ENCODE measurements around the gene TRIM66. TPM values are rescaled to one million over a fixed set of nuclear protein-coding genes. Genes with fewer than 3 reads are reported as not detected.

Gene TRIM66
- total and polyA plus RNA-seq, 9 of the 15 experiments (the other 6 are each of a cell fraction or from before 2014, with no cell fraction given), result 1.1 to 7.3 (median 4.9) TPM

DNA sequence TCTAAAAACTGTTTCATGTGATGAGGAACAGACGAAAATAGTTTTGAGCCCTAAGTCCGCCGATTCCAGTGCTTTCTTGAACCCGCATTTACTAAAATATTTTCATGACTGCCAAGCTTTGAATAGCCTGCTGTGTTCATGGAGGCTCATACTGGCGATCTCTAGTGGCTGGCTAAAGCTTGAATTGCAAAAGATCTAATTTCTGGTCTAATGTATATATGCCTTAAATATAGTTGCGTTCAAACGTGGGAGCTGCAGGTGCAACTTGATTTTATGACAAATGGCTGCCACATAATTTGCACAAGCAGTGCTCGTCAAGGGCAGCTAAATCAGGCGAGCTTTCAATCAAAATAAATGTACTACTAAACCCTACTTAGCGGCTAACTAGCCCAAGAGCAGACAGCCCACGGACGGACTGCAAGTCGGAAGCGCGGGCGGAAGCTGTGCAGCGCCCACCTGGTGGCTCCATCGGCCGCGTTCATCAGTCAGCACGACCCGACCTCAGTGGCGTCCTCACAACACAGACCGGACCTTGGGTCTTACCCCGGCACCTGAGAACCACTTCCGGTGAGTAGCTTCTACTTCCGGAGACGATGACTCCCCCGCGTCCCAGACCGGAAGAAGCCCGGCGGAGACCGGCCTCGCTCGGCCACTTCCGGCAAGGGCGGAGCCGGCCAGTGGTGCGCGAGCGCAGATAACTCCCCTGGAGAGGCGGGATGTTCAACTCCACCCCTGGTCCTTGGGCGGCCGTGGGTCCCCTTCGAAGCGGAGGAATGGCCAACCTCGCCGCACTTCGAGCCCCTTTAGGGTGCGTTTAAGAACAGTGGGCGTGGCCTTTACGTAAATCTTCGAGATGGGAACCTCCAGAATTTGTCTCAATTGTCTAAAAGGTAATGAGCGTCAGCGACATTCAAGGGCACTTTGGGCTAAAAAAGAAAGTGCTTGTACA, 6.2 kb upstream of the TRIM66 start (continued):
- TF ChIP-seq, protein P1, sequence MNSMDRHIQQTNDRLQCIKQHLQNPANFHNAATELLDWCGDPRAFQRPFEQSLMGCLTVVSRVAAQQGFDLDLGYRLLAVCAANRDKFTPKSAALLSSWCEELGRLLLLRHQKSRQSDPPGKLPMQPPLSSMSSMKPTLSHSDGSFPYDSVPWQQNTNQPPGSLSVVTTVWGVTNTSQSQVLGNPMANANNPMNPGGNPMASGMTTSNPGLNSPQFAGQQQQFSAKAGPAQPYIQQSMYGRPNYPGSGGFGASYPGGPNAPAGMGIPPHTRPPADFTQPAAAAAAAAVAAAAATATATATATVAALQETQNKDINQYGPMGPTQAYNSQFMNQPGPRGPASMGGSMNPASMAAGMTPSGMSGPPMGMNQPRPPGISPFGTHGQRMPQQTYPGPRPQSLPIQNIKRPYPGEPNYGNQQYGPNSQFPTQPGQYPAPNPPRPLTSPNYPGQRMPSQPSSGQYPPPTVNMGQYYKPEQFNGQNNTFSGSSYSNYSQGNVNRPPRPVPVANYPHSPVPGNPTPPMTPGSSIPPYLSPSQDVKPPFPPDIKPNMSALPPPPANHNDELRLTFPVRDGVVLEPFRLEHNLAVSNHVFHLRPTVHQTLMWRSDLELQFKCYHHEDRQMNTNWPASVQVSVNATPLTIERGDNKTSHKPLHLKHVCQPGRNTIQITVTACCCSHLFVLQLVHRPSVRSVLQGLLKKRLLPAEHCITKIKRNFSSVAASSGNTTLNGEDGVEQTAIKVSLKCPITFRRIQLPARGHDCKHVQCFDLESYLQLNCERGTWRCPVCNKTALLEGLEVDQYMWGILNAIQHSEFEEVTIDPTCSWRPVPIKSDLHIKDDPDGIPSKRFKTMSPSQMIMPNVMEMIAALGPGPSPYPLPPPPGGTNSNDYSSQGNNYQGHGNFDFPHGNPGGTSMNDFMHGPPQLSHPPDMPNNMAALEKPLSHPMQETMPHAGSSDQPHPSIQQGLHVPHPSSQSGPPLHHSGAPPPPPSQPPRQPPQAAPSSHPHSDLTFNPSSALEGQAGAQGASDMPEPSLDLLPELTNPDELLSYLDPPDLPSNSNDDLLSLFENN (IDR thresholded peaks at IDR 0.05; ENCODE audit: low read depth in 2 of 2, low read length in 2 of 2), result peak in 1 of 2 experiments; percentile 64; a peak in 1 of 4 replicates
- TF ChIP-seq, protein P2, sequence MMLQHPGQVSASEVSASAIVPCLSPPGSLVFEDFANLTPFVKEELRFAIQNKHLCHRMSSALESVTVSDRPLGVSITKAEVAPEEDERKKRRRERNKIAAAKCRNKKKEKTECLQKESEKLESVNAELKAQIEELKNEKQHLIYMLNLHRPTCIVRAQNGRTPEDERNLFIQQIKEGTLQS (IDR thresholded peaks at IDR 0.05), result peak; percentile 31; the same call in 1 of the 2 replicates
- TF ChIP-seq, protein P2 (CRISPR knock-in tag; conservative IDR thresholded peaks at IDR 0.05), result no peak
- TF ChIP-seq, protein P3, sequence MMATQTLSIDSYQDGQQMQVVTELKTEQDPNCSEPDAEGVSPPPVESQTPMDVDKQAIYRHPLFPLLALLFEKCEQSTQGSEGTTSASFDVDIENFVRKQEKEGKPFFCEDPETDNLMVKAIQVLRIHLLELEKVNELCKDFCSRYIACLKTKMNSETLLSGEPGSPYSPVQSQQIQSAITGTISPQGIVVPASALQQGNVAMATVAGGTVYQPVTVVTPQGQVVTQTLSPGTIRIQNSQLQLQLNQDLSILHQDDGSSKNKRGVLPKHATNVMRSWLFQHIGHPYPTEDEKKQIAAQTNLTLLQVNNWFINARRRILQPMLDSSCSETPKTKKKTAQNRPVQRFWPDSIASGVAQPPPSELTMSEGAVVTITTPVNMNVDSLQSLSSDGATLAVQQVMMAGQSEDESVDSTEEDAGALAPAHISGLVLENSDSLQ (IDR thresholded peaks at IDR 0.05), result peak; percentile 86
- TF ChIP-seq EWSR1 (IDR thresholded peaks at IDR 0.05; ENCODE audit: borderline replicate concordance, low read depth, partially characterized antibody) (peak; percentile 58), ZNF561 (CRISPR knock-in tag; conservative IDR thresholded peaks at IDR 0.05) (no peak), SLC30A9 (CRISPR knock-in tag; IDR thresholded peaks at IDR 0.05) (no peak), KAT2B (IDR thresholded peaks at IDR 0.05; ENCODE audit: low read depth, low read length) (peak; percentile 64), ZNF263 (CRISPR knock-in tag; IDR thresholded peaks at IDR 0.05; ENCODE audit: borderline replicate concordance) (no peak), OTX1 (CRISPR knock-in tag; IDR thresholded peaks at IDR 0.05) (peak; percentile 21; the same call in 1 of the 2 replicates), RBBP5 (IDR thresholded peaks at IDR 0.05; ENCODE audit: borderline replicate concordance, insufficient read depth, low read length, poor library complexity, severe bottlenecking) (peak; percentile 87), ZKSCAN3 (CRISPR knock-in tag; IDR thresholded peaks at IDR 0.05) (no peak), RBM39 (optimal IDR thresholded peaks at IDR 0.05; ENCODE audit: low read depth, low read length) (no peak), ZNF239 (CRISPR knock-in tag; IDR thresholded peaks at IDR 0.05) (no peak), PHF21A (IDR thresholded peaks at IDR 0.05; ENCODE audit: borderline replicate concordance, low read depth) (peak; percentile 24; the same call in 1 of the 2 replicates), GABPA (tag; conservative IDR thresholded peaks at IDR 0.05; ENCODE audit: low read depth) (peak; percentile 100), CBFA2T3 (IDR thresholded peaks at IDR 0.05) (0 out of 2 replicates have a peak, but pooled peaks have one; percentile 20), PCBP1 (IDR thresholded peaks at IDR 0.05; ENCODE audit: low read depth, low read length, poor library complexity, severe bottlenecking) (peak; percentile 44), PCBP2 (IDR thresholded peaks at IDR 0.05; ENCODE audit: low read depth, low read length, poor library complexity, severe bottlenecking) (no peak), FOXP1 (CRISPR knock-in tag; IDR thresholded peaks at IDR 0.05) (no peak), HDAC3 (IDR thresholded peaks at IDR 0.05; ENCODE audit: borderline replicate concordance, partially characterized antibody) (no peak)

All from K562 (cell line).